ENCODE data around the gene OTX2.

The OTX2 gene

GRCh38 chr14:56770512-56770911 lies 39.8 kb downstream of the OTX2 start:
- no peak for TF ChIP-seq TAF1 (IDR thresholded peaks at IDR 0.05; ENCODE audit: low read depth, low read length)
- TF ChIP-seq POLR2A (IDR thresholded peaks at IDR 0.05; ENCODE audit: low read depth, low read length): no peak
- TF ChIP-seq POU2F2 (IDR thresholded peaks at IDR 0.05; ENCODE audit: low read depth, low read length): no peak
- no peak for TF ChIP-seq POLR2AphosphoS5 (IDR thresholded peaks at IDR 0.05; ENCODE audit: low read depth, low read length)
- TF ChIP-seq PAX5 (IDR thresholded peaks at IDR 0.05; ENCODE audit: insufficient read depth, low read length, severe bottlenecking): no peak
- TF ChIP-seq SPI1 (IDR thresholded peaks at IDR 0.05; ENCODE audit: low read depth, low read length): no peak
- FAIRE-seq: no peak
- DNase-seq (ENCODE audit: insufficient read length, low spot score): no peak

GRCh38 chr14:56760164-56760914 lies 49.9 kb downstream of the OTX2 start:
- no peak for TF ChIP-seq POU2F2 (IDR thresholded peaks at IDR 0.05; ENCODE audit: low read depth, low read length)
- TF ChIP-seq PAX5 (IDR thresholded peaks at IDR 0.05; ENCODE audit: insufficient read depth, low read length, severe bottlenecking): no peak
- no peak for TF ChIP-seq SPI1 (IDR thresholded peaks at IDR 0.05; ENCODE audit: low read depth, low read length)
- TF ChIP-seq POLR2A (IDR thresholded peaks at IDR 0.05; ENCODE audit: low read depth, low read length): no peak
- no peak for TF ChIP-seq POLR2AphosphoS5 (IDR thresholded peaks at IDR 0.05; ENCODE audit: low read depth, low read length)
- TF ChIP-seq TAF1 (IDR thresholded peaks at IDR 0.05; ENCODE audit: low read depth, low read length): no peak
- FAIRE-seq (no peak), DNase-seq (ENCODE audit: insufficient read length, low spot score) (no peak)

- FAIRE-seq: no peak
- DNase-seq (ENCODE audit: insufficient read length, low spot score): no peak
- TF ChIP-seq POLR2A (IDR thresholded peaks at IDR 0.05; ENCODE audit: low read depth, low read length) (no peak), TAF1 (IDR thresholded peaks at IDR 0.05; ENCODE audit: low read depth, low read length) (no peak), POU2F2 (IDR thresholded peaks at IDR 0.05; ENCODE audit: low read depth, low read length) (no peak), POLR2AphosphoS5 (IDR thresholded peaks at IDR 0.05; ENCODE audit: low read depth, low read length) (no peak), SPI1 (IDR thresholded peaks at IDR 0.05; ENCODE audit: low read depth, low read length) (no peak), PAX5 (IDR thresholded peaks at IDR 0.05; ENCODE audit: insufficient read depth, low read length, severe bottlenecking) (no peak)
These were observed 50.6 kb downstream of the OTX2 start for GRCh38 chr14:56759633-56760032.

GRCh38 chr14:56759094-56759493 lies 51.2 kb downstream of the OTX2 start:
- no peak for DNase-seq (ENCODE audit: insufficient read length, low spot score)
- TF ChIP-seq POLR2A (IDR thresholded peaks at IDR 0.05; ENCODE audit: low read depth, low read length) (no peak), TAF1 (IDR thresholded peaks at IDR 0.05; ENCODE audit: low read depth, low read length) (no peak), POLR2AphosphoS5 (IDR thresholded peaks at IDR 0.05; ENCODE audit: low read depth, low read length) (no peak), POU2F2 (IDR thresholded peaks at IDR 0.05; ENCODE audit: low read depth, low read length) (no peak), SPI1 (IDR thresholded peaks at IDR 0.05; ENCODE audit: low read depth, low read length) (no peak), PAX5 (IDR thresholded peaks at IDR 0.05; ENCODE audit: insufficient read depth, low read length, severe bottlenecking) (no peak)
- FAIRE-seq: no peak

GRCh38 chr14:56754921-56755320 lies 55.4 kb downstream of the OTX2 start:
- FAIRE-seq (no peak), DNase-seq (ENCODE audit: insufficient read length, low spot score) (no peak)
- TF ChIP-seq SPI1 (IDR thresholded peaks at IDR 0.05; ENCODE audit: low read depth, low read length): no peak
- no peak for TF ChIP-seq POLR2A (IDR thresholded peaks at IDR 0.05; ENCODE audit: low read depth, low read length)
- no peak for TF ChIP-seq POU2F2 (IDR thresholded peaks at IDR 0.05; ENCODE audit: low read depth, low read length)
- TF ChIP-seq POLR2AphosphoS5 (IDR thresholded peaks at IDR 0.05; ENCODE audit: low read depth, low read length): no peak
- no peak for TF ChIP-seq PAX5 (IDR thresholded peaks at IDR 0.05; ENCODE audit: insufficient read depth, low read length, severe bottlenecking)
- no peak for TF ChIP-seq TAF1 (IDR thresholded peaks at IDR 0.05; ENCODE audit: low read depth, low read length)

GRCh38 chr14:56753396-56753795 lies 56.9 kb downstream of the OTX2 start:
- TF ChIP-seq TAF1 (IDR thresholded peaks at IDR 0.05; ENCODE audit: low read depth, low read length): no peak
- TF ChIP-seq POLR2A (IDR thresholded peaks at IDR 0.05; ENCODE audit: low read depth, low read length): no peak
- no peak for TF ChIP-seq POU2F2 (IDR thresholded peaks at IDR 0.05; ENCODE audit: low read depth, low read length)
- no peak for TF ChIP-seq PAX5 (IDR thresholded peaks at IDR 0.05; ENCODE audit: insufficient read depth, low read length, severe bottlenecking)
- no peak for TF ChIP-seq POLR2AphosphoS5 (IDR thresholded peaks at IDR 0.05; ENCODE audit: low read depth, low read length)
- no peak for TF ChIP-seq SPI1 (IDR thresholded peaks at IDR 0.05; ENCODE audit: low read depth, low read length)
- FAIRE-seq (no peak), DNase-seq (ENCODE audit: insufficient read length, low spot score) (no peak)

GRCh38 chr14:56752428-56752827 lies 57.9 kb downstream of the OTX2 start:
- TF ChIP-seq POLR2A (IDR thresholded peaks at IDR 0.05; ENCODE audit: low read depth, low read length): no peak
- TF ChIP-seq SPI1 (IDR thresholded peaks at IDR 0.05; ENCODE audit: low read depth, low read length): no peak
- no peak for TF ChIP-seq TAF1 (IDR thresholded peaks at IDR 0.05; ENCODE audit: low read depth, low read length)
- no peak for TF ChIP-seq PAX5 (IDR thresholded peaks at IDR 0.05; ENCODE audit: insufficient read depth, low read length, severe bottlenecking)
- TF ChIP-seq POU2F2 (IDR thresholded peaks at IDR 0.05; ENCODE audit: low read depth, low read length): no peak
- no peak for TF ChIP-seq POLR2AphosphoS5 (IDR thresholded peaks at IDR 0.05; ENCODE audit: low read depth, low read length)
- FAIRE-seq (no peak), DNase-seq (ENCODE audit: insufficient read length, low spot score) (no peak)

- TF ChIP-seq POLR2A (IDR thresholded peaks at IDR 0.05; ENCODE audit: low read depth, low read length): no peak
- no peak for TF ChIP-seq POLR2AphosphoS5 (IDR thresholded peaks at IDR 0.05; ENCODE audit: low read depth, low read length)
- TF ChIP-seq SPI1 (IDR thresholded peaks at IDR 0.05; ENCODE audit: low read depth, low read length): no peak
- TF ChIP-seq TAF1 (IDR thresholded peaks at IDR 0.05; ENCODE audit: low read depth, low read length): no peak
- TF ChIP-seq POU2F2 (IDR thresholded peaks at IDR 0.05; ENCODE audit: low read depth, low read length): no peak
- no peak for TF ChIP-seq PAX5 (IDR thresholded peaks at IDR 0.05; ENCODE audit: insufficient read depth, low read length, severe bottlenecking)
- FAIRE-seq: no peak
- DNase-seq (ENCODE audit: insufficient read length, low spot score): no peak
These were observed 58.8 kb downstream of the OTX2 start for GRCh38 chr14:56751471-56751870.
